OCI-LY7 (cell line): ENCODE data around the gene RAD51B. TPM values are rescaled to one million over a fixed set of nuclear protein-coding genes. Genes with fewer than 3 reads are reported as not detected.
"Not testable (repeated sequence)": the region's sequence is repeated elsewhere in the genome, so short reads cannot be mapped to it uniquely, and the experiment has no call there.

Experiments used
- BruUV-seq: library from RNA; stranded (reverse); fragments of 400-500 nt; replicated peaks from 2 replicates; lab custom pipeline; 2021; lab: Mats Ljungman, UMichigan
- CTCF ChIA-PET: fragments of 300-600 bp; sonication (Branson Sonifier 250); formaldehyde crosslinking; loops from one replicate; lab custom pipeline; 2022; ENCODE audit warnings: antibody characterized with exemption; ENCODE audit not compliant: unreplicated experiment; lab: Charles Lee
- POLR2A ChIA-PET: fragments of 300-600 bp; sonication (Branson Sonifier 250); formaldehyde crosslinking; loops from one replicate; lab custom pipeline; 2022; ENCODE audit warnings: antibody characterized with exemption; lab: Charles Lee
- DNase-seq: peaks from one replicate; pipeline ENCODE4 v3.0.0-alpha.2; 2015; ENCODE audit warnings: low spot score
- H2AFZ ChIP-seq: fragments of 200-600 bp; sonication (generic), shearing (Covaris generic); 2 replicates; pipeline ENCODE4 v1.6.1; 2014; ENCODE audit warnings: mild to moderate bottlenecking, antibody characterized with exemption, low read length, moderate library complexity
- H3K27ac ChIP-seq: fragments of 200-600 bp; sonication (generic); 2 replicates; pipeline ENCODE4 v1.5.1; 2014; ENCODE audit warnings: mixed run types, low read depth, mild to moderate bottlenecking, moderate library complexity, low read length, inconsistent platforms; ENCODE audit not compliant: poor library complexity, severe bottlenecking
- H3K36me3 ChIP-seq: fragments of 200-600 bp; sonication (generic); 2 replicates; pipeline ENCODE4 v1.6.1; 2014; ENCODE audit warnings: mild to moderate bottlenecking, antibody characterized with exemption, low read length, moderate library complexity, mixed read lengths; ENCODE audit not compliant: insufficient read depth
- H3K4me1 ChIP-seq: fragments of 200-600 bp; sonication (generic); 2 replicates; pipeline ENCODE4 v1.5.1; 2014; ENCODE audit warnings: mild to moderate bottlenecking, low read length; ENCODE audit not compliant: insufficient read depth, poor library complexity, severe bottlenecking
- H3K4me2 ChIP-seq: fragments of 200-600 bp; sonication (generic); 2 replicates; pipeline ENCODE4 v1.6.1; 2014; ENCODE audit warnings: mild to moderate bottlenecking, low read length
- H3K4me3 ChIP-seq: fragments of 200-600 bp; sonication (generic); 2 replicates; pipeline ENCODE4 v1.5.1; 2014; ENCODE audit warnings: mild to moderate bottlenecking, low read depth, low read length; ENCODE audit not compliant: poor library complexity, severe bottlenecking
- H3K79me2 ChIP-seq: fragments of 200-600 bp; sonication (generic); 2 replicates; pipeline ENCODE4 v1.6.1; 2016; ENCODE audit warnings: low read depth, mild to moderate bottlenecking, low read length, moderate library complexity, mixed read lengths; ENCODE audit not compliant: insufficient read depth
- H3K9me2 ChIP-seq: fragments of 200-600 bp; sonication (generic); 2 replicates; pipeline ENCODE4 v1.6.1; 2016; ENCODE audit warnings: mild to moderate bottlenecking, low read length, mixed read lengths; ENCODE audit not compliant: insufficient read depth
- H3K9me3 ChIP-seq: fragments of 200-600 bp; sonication (generic); 2 replicates; pipeline ENCODE4 v1.6.1; 2014; ENCODE audit warnings: mild to moderate bottlenecking, mixed run types, low read length, mixed read lengths
- H4K20me1 ChIP-seq: fragments of 200-600 bp; sonication (generic); 2 replicates; pipeline ENCODE4 v1.6.1; 2014; ENCODE audit warnings: mild to moderate bottlenecking, antibody characterized with exemption, low read length, moderate library complexity, mixed read lengths; ENCODE audit not compliant: insufficient read depth
- CTCF ChIP-seq: fragments of 200-600 bp; sonication (generic); conservative IDR thresholded peaks from 2 replicates; pipeline ENCODE4 v1.5.1; 2014; ENCODE audit warnings: mild to moderate bottlenecking, antibody characterized with exemption, low read length, moderate library complexity, mixed read lengths
- EZH2phosphoT487 ChIP-seq: fragments of 200-600 bp; sonication (generic); IDR thresholded peaks from 2 replicates; pipeline ENCODE4 v1.6.1; 2018; ENCODE audit warnings: low read depth, borderline replicate concordance, mild to moderate bottlenecking, mixed run types, antibody characterized with exemption, low read length, moderate library complexity, mixed read lengths
- intact Hi-C: fragments of 100-400 bp; cut with micrococcal nuclease; formaldehyde crosslinking; loops from one replicate; pipeline ENCODE4 v1.10.0; 2022; ENCODE audit not compliant: unreplicated experiment
- total RNA-seq, 2 experiments: library from RNA; depleted of rRNA in 1 of 2; stranded (reverse); fragments of >200 nt in 1 of 2; shearing (Covaris generic) in 1 of 2; gene quantifications; 2 replicates each; pipeline ENCODE4 v1.2.3, GENCODE V29; 2014 to 2022

The RAD51B gene
- total RNA-seq, 2 experiments from 2014 or later: 41.4 to 89.9 TPM

GRCh38 chr14:67816326-67817002 lies 3.1 kb upstream of the RAD51B start, which contains the start of gene ZFYVE26:
TSS of gene ZFYVE26 (minus strand) at chr14:67816590. CDS start at chr14:67815963, 627 bp downstream.
- H2AFZ ChIP-seq: peak within 1 kb of the TSS; percentile 90
- H3K9me3 ChIP-seq: no peaks in the 10 kb centered on the region
- peak within 1 kb of the TSS; percentile 79 for H3K4me3 ChIP-seq
- TF ChIP-seq EZH2phosphoT487 (no peak), CTCF (no peak)
- ChIA-PET CTCF (no interaction called here), POLR2A (interaction anchor here (0.6 to 1.0 kb wide), 3 partner anchors 18 to 1397 kb away, joined by 3 to 4 read pairs (median 3); no protein-coding TSS in a partner anchor)
- H3K9me2 ChIP-seq: no peaks in the 10 kb centered on the region
- H3K36me3 ChIP-seq: peaks cover 19% of the 10 kb centered on the region; the same call in 1 of the 2 replicates
- intact Hi-C loops: loop anchor here (5.0 to 10.0 kb wide), 2 partner anchors 212 to 556 kb away; partner anchors contain the start of gene PIGH
- H4K20me1 ChIP-seq: no peaks in the 10 kb centered on the region
- H3K27ac ChIP-seq: peak within 1 kb of the TSS; percentile 99
- H3K79me2 ChIP-seq: peaks cover 35% of the 10 kb centered on the region
- no TSS peak for BruUV-seq
- peaks cover 52% of the 10 kb centered on the region for H3K4me1 ChIP-seq
- DNase-seq: peak; percentile 99
- peak within 1 kb of the TSS; percentile 89 for H3K4me2 ChIP-seq

GRCh38 chr14:67817750-67818438 lies 1.7 kb upstream of the RAD51B start:
- peaks cover 8% of the 10 kb centered on the region; the same call in 1 of the 2 replicates for H3K36me3 ChIP-seq
- peaks cover 54% of the 10 kb centered on the region for H3K4me1 ChIP-seq
- H3K4me2 ChIP-seq: peak overlapping the region; percentile 89
- H3K27ac ChIP-seq: peak overlapping the region; percentile 99
- peaks cover 35% of the 10 kb centered on the region for H3K79me2 ChIP-seq
- intact Hi-C loops: loop anchor here (5.0 to 10.0 kb wide), 2 partner anchors 213 to 554 kb away; partner anchors contain the start of gene PIGH
- peak overlapping the region; percentile 67 for H3K4me3 ChIP-seq
- H3K9me2 ChIP-seq: no peaks in the 10 kb centered on the region
- BruUV-seq: no TSS peak
- ChIA-PET CTCF (no interaction called here), POLR2A (interaction anchor here (1.2 kb wide), 1 partner anchor 142 kb away, joined by 3 read pairs; no protein-coding TSS in a partner anchor)
- H4K20me1 ChIP-seq: no peaks in the 10 kb centered on the region
- H3K9me3 ChIP-seq: no peaks in the 10 kb centered on the region
- no peak for DNase-seq
- H2AFZ ChIP-seq: no peak overlapping the region
- TF ChIP-seq CTCF (no peak), EZH2phosphoT487 (no peak)

GRCh38 chr14:67818476-67818875 lies 1.1 kb upstream of the RAD51B start:
- H3K9me2 ChIP-seq, H3K4me3 ChIP-seq, H3K9me3 ChIP-seq, H4K20me1 ChIP-seq, BruUV-seq, H3K36me3 ChIP-seq, H3K4me2 ChIP-seq, CTCF ChIA-PET, DNase-seq, H3K27ac ChIP-seq: not testable (repeated sequence)
- POLR2A ChIA-PET: interaction anchor here (0.7 to 1.2 kb wide), 2 partner anchors 143 to 324 kb away, joined by 3 to 4 read pairs; no protein-coding TSS in a partner anchor
- peaks cover 35% of the 10 kb centered on the region for H3K79me2 ChIP-seq
- intact Hi-C loops: loop anchor here (5.0 to 10.0 kb wide), 2 partner anchors 214 to 554 kb away; partner anchors contain the start of gene PIGH
- peak overlapping the region; percentile 88; the same call in 1 of the 2 replicates for H2AFZ ChIP-seq
- peaks cover 54% of the 10 kb centered on the region for H3K4me1 ChIP-seq
